Endothelial cell of umbilical vein (primary cell): Measurements from ENCODE around the gene MAST4. TPM values are rescaled to one million over a fixed set of nuclear protein-coding genes. Genes with fewer than 3 reads are reported as not detected.

ENCODE experiments used
- BruUV-seq: library from RNA; stranded (reverse); fragments of 400-500 nt; replicated peaks from 2 replicates; lab custom pipeline; 2021; lab: Mats Ljungman, UMichigan
- CTCF ChIA-PET: fragments of 300-600, 350-600 bp; sonication (Branson Sonifier 250); formaldehyde crosslinking; loops from one replicate; lab custom pipeline; 2021; ENCODE audit warnings: antibody characterized with exemption, inconsistent platforms; lab: Charles Lee
- POLR2A ChIA-PET: fragments of 300-600, 350-600 bp; sonication (Branson Sonifier 250); formaldehyde crosslinking; loops from one replicate; lab custom pipeline; 2021; ENCODE audit warnings: antibody characterized with exemption, inconsistent platforms; lab: Charles Lee
- DNase-seq: peaks from one replicate; pipeline ENCODE4 v3.0.0-alpha.2; 2011; ENCODE audit warnings: low read depth, low spot score
- FAIRE-seq: peaks from 2 replicates; lab custom pipeline; 2011; peaks lifted over from hg19 to GRCh38; lab: Jason Lieb, UNC
- H2AFZ ChIP-seq: 2 replicates; pipeline ENCODE4 v1.6.0; 2012; ENCODE audit warnings: low read depth, low read length, control low read depth, inconsistent platforms
- H3K27ac ChIP-seq: 2 replicates; pipeline ENCODE4 v1.5.1; 2011; ENCODE audit warnings: low read depth, mild to moderate bottlenecking, control low read depth, low read length, moderate library complexity; ENCODE audit not compliant: insufficient read depth
- H3K27me3 ChIP-seq, 2 experiments: 2 replicates each; pipeline versions ENCODE4 v1.6.0 to v1.6.1; 2011; ENCODE audit warnings: low read length in 2 of 2, mixed read lengths in 1 of 2; ENCODE audit not compliant: control insufficient read depth in 2 of 2, insufficient read depth in 2 of 2
- H3K36me3 ChIP-seq, 2 experiments: 2 replicates in 1 of 2; 3 replicates in 1 of 2; pipeline ENCODE4 v1.5.1; 2011; ENCODE audit warnings: low read length in 2 of 2, mild to moderate bottlenecking in 1 of 2, moderate library complexity in 1 of 2; ENCODE audit not compliant: control insufficient read depth in 2 of 2, insufficient read depth in 2 of 2; ENCODE audit errors: extremely low read depth in 1 of 2
- H3K4me1 ChIP-seq: 3 replicates; pipeline ENCODE4 v1.5.1; 2011; ENCODE audit warnings: mild to moderate bottlenecking, low read length; ENCODE audit not compliant: control insufficient read depth, insufficient read depth; ENCODE audit errors: extremely low read depth
- H3K4me2 ChIP-seq: 2 replicates; pipeline ENCODE4 v1.6.1; 2011; ENCODE audit warnings: low read length, control low read depth, mixed read lengths; ENCODE audit not compliant: insufficient read depth
- H3K4me3 ChIP-seq, 3 experiments: fragments of 200-600 bp in 1 of 3; sonication (generic), shearing (Covaris generic) in 1 of 3; replicated peaks in 1 of 3; 2 replicates each; pipeline ENCODE4 v1.5.1; 2011 to 2016; ENCODE audit warnings: control low read depth in 3 of 3, low read length in 3 of 3, mild to moderate bottlenecking in 2 of 3, inconsistent platforms in 1 of 3, low read depth in 1 of 3, moderate library complexity in 1 of 3; ENCODE audit not compliant: insufficient read depth in 1 of 3
- H3K79me2 ChIP-seq: 2 replicates; pipeline ENCODE4 v1.6.0; 2012; ENCODE audit warnings: low read length, inconsistent platforms; ENCODE audit not compliant: control insufficient read depth, insufficient read depth
- H3K9ac ChIP-seq: replicated peaks from 2 replicates; pipeline ENCODE3; 2011; ENCODE audit warnings: low read length, control low read depth; ENCODE audit not compliant: insufficient read depth; ENCODE audit errors: extremely low read depth
- H3K9me1 ChIP-seq: replicated peaks from 3 replicates; pipeline ENCODE4 v1.6.0; 2011; ENCODE audit warnings: mild to moderate bottlenecking, low read length; ENCODE audit not compliant: control insufficient read depth, insufficient read depth; ENCODE audit errors: extremely low read depth
- H3K9me3 ChIP-seq: replicated peaks from 2 replicates; pipeline ENCODE4 v1.5.1; 2012; ENCODE audit warnings: low read length, inconsistent platforms; ENCODE audit not compliant: control insufficient read depth, insufficient read depth
- H4K20me1 ChIP-seq: replicated peaks from 2 replicates; pipeline ENCODE3; 2011; ENCODE audit warnings: mild to moderate bottlenecking, low read length; ENCODE audit not compliant: control insufficient read depth, insufficient read depth; ENCODE audit errors: extremely low read depth
- CTCF ChIP-seq, 2 donors: IDR thresholded peaks; 1 replicate in 1 of 2; 2 replicates in 1 of 2; pipeline ENCODE4 v1.5.1; 2011; ENCODE audit warnings: low read length in 2 of 2, mild to moderate bottlenecking in 2 of 2, moderate library complexity in 2 of 2, control low read depth in 1 of 2, inconsistent platforms in 1 of 2, low read depth in 1 of 2; ENCODE audit not compliant: insufficient read depth in 1 of 2; ENCODE audit errors: extremely low read depth in 1 of 2
- FOS ChIP-seq: IDR thresholded peaks from 2 replicates; pipeline ENCODE4 v1.6.1; 2011; ENCODE audit warnings: mild to moderate bottlenecking, low read length, moderate library complexity, borderline replicate concordance; ENCODE audit not compliant: insufficient read depth
- GATA2 ChIP-seq: IDR thresholded peaks from 2 replicates; pipeline ENCODE4 v1.7.0; 2011; ENCODE audit warnings: low read depth, mild to moderate bottlenecking, moderate library complexity, mixed read lengths, low read length; ENCODE audit not compliant: insufficient read length, insufficient read depth
- JUN ChIP-seq: IDR thresholded peaks from 2 replicates; pipeline ENCODE4 v1.6.1; 2011; ENCODE audit warnings: borderline replicate concordance, low read depth; ENCODE audit not compliant: insufficient read length, insufficient read depth
- MAX ChIP-seq: IDR thresholded peaks from 2 replicates; pipeline ENCODE4 v1.6.1; 2011; ENCODE audit not compliant: insufficient read depth, insufficient read length
- POLR2A ChIP-seq: IDR thresholded peaks from 2 replicates; pipeline ENCODE4 v1.6.1; 2012; ENCODE audit warnings: low read depth, mild to moderate bottlenecking, control low read depth, low read length
- POLR2AphosphoS5 ChIP-seq: IDR thresholded peaks from 2 replicates; pipeline ENCODE4 v1.6.1; 2012; ENCODE audit warnings: low read depth, mild to moderate bottlenecking, control low read depth, low read length, moderate library complexity; ENCODE audit not compliant: insufficient read depth
- dilution Hi-C: fragments of 300-500 bp; cut with MboI; formaldehyde crosslinking; loops from one replicate; pipeline ENCODE4 v1.15.0; 2019; ENCODE audit warnings: low sequenced_read_pairs; ENCODE audit not compliant: extremely low pct_ligation_motif_present
- intact Hi-C: fragments of 100-400 bp; cut with micrococcal nuclease; formaldehyde crosslinking; loops from one replicate; pipeline ENCODE4 v1.10.0; 2022
- polyA plus RNA-seq, 4 experiments: library from polyadenylated mRNA; depleted of rRNA in 3 of 4; stranded (reverse) in 3 of 4; unstranded in 1 of 4; fragments of >200 nt; gene quantifications; 2 replicates each; pipeline versions ENCODE4 v1.2.1 to v1.2.3, GENCODE V29; 2011 to 2012; ENCODE audit warnings: missing spikeins in 1 of 4
- total RNA-seq: library from RNA; stranded (reverse); gene quantifications from 2 replicates; pipeline ENCODE4 v1.2.3, GENCODE V29; 2021

The MAST4 gene
- total and polyA plus RNA-seq, 2 donors (not counting 3 experiments of a cell fraction or from before 2014, with no cell fraction given): 40.2 to 116 TPM

GRCh38 chr5:67014957-67015400 lies 418.8 kb downstream of the MAST4 start:
- H3K9ac ChIP-seq: peak overlapping the region; percentile 99
- TF ChIP-seq GATA2: peak; percentile 59
- peak; percentile 42 for TF ChIP-seq POLR2AphosphoS5
- TF ChIP-seq JUN: no peak
- TF ChIP-seq POLR2A: peak; percentile 37
- TF ChIP-seq MAX: no peak
- no peak overlapping the region for H2AFZ ChIP-seq
- no TSS peak for BruUV-seq
- intact Hi-C loops: loop anchor here (1.0 kb wide), 5 partner anchors 11 to 186 kb away; no protein-coding TSS in a partner anchor
- FAIRE-seq: peak; percentile 54
- CTCF ChIA-PET: interaction anchor here (0.8 to 2.4 kb wide), 14 partner anchors 8 to 186 kb away, joined by 3 to 17 read pairs (median 4); no protein-coding TSS in a partner anchor
- peak overlapping the region; percentile 96 for H3K27ac ChIP-seq
- H3K4me2 ChIP-seq: peak overlapping the region; percentile 99
- H3K4me1 ChIP-seq: peaks cover 72% of the 10 kb centered on the region
- peak; percentile 95 for DNase-seq
- H3K36me3 ChIP-seq: peaks cover 0 to 1% of the 10 kb centered on the region in 2 experiments
- H3K27me3 ChIP-seq: no peaks in the 10 kb centered on the region
- H3K9me1 ChIP-seq: no peaks in the 10 kb centered on the region
- POLR2A ChIA-PET: interaction anchor here (1.0 to 3.6 kb wide), 6 partner anchors 10 to 186 kb away, joined by 3 to 45 read pairs (median 4); no protein-coding TSS in a partner anchor
- peaks cover 2% of the 10 kb centered on the region for H4K20me1 ChIP-seq
- H3K9me3 ChIP-seq: no peaks in the 10 kb centered on the region
- H3K79me2 ChIP-seq: peaks cover 68% of the 10 kb centered on the region
- dilution Hi-C loops: no loop called here
- H3K4me3 ChIP-seq: peak overlapping the region; percentile 40 to 92 (median 42)

- peaks cover 2% of the 10 kb centered on the region for H4K20me1 ChIP-seq
- BruUV-seq: TSS peak; percentile 58
- H3K4me3 ChIP-seq: peak overlapping the region; percentile 40 to 92 (median 42)
- TF ChIP-seq GATA2 (peak; percentile 95), CTCF (IDR thresholded peaks at IDR 0.05; ENCODE audit: extremely low read depth in 1 of 2, insufficient read depth in 1 of 2, low read depth in 1 of 2, low read length in 2 of 2) (no peak), MAX (no peak), POLR2AphosphoS5 (peak; percentile 74), JUN (peak; percentile 97), FOS (peak; percentile 94)
- ChIA-PET CTCF (interaction anchor here (0.6 to 2.4 kb wide), 19 partner anchors 8 to 186 kb away, joined by 3 to 17 read pairs (median 4); no protein-coding TSS in a partner anchor), POLR2A (interaction anchor here (1.0 to 3.6 kb wide), 7 partner anchors 10 to 187 kb away, joined by 3 to 45 read pairs (median 4); no protein-coding TSS in a partner anchor)
- H3K79me2 ChIP-seq: peaks cover 71% of the 10 kb centered on the region
- dilution Hi-C loops: no loop called here
- peaks cover 0 to 1% of the 10 kb centered on the region in 2 experiments for H3K36me3 ChIP-seq
- no peaks in the 10 kb centered on the region for H3K9me1 ChIP-seq
- FAIRE-seq: peak; percentile 85
- H3K4me2 ChIP-seq: peak overlapping the region; percentile 99
- peak overlapping the region; percentile 99 for H3K9ac ChIP-seq
- H3K27ac ChIP-seq: peak overlapping the region; percentile 96
- intact Hi-C loops: loop anchor here (1.0 kb wide), 5 partner anchors 11 to 186 kb away; no protein-coding TSS in a partner anchor
- no peaks in the 10 kb centered on the region for H3K9me3 ChIP-seq
- peaks cover 66% of the 10 kb centered on the region for H3K4me1 ChIP-seq
- DNase-seq: peak; percentile 96
- H2AFZ ChIP-seq: no peak overlapping the region
- H3K27me3 ChIP-seq: no peaks in the 10 kb centered on the region
Observed at GRCh38 chr5:67015541-67016191, 419.5 kb downstream of the MAST4 start.
